GM18499 (cell line): ENCODE results near the gene RNF220.

Experiments used
- ATAC-seq: cut with Tn5 transposase; IDR thresholded peaks from one replicate; pipeline ENCODE4 v1.9.1; 2021; ENCODE audit warnings: moderate number of reproducible peaks; ENCODE audit not compliant: insufficient read depth, unreplicated experiment

The RNF220 gene

DNA sequence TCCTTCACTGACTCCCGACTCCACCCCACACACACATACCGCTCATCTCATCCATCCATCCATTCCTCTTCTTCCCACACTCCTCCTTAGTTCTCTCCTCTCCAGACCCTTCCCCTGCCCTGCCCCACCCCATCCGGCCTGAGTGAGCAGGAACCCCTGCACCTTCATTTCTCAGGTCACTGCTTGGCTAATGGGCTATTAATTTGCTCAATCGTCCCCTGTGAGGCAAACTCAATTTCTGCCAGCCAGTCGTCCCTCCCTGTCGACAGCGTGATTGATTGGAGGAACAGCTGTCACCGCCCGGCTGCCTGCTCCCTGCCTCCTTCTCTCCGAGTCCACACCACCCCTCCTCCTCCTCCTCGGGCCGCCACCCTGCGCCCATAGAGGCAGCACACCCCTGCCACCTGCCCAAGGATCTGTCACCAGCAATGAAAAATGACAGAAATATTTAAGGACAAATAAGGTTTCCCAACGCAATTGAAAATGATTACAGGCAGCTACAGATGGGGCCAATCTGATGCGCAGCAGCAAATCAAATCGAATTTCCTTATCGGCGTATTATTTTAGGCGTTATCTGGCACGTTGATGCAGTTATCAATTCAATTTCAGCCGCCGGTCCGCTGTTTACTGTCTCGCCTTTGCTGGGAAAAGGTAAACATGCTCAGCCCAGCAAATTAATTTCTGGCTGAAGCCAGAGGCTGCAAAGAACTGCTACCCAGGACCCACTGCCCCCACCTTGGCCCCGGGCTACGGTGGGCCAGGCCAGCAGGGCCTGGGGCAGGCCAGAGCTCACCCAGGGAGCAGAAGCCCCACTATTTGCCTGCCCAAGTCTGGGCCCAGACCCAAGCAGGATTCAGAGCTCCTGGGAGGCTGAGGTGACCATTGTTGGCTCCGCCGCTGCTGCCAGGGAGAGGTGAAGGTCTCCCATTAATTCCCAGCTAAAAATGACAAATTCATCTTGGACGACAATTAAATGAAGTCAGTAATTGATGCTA lies 197.9 kb downstream of the RNF220 start:
- ATAC-seq: no peak

DNA sequence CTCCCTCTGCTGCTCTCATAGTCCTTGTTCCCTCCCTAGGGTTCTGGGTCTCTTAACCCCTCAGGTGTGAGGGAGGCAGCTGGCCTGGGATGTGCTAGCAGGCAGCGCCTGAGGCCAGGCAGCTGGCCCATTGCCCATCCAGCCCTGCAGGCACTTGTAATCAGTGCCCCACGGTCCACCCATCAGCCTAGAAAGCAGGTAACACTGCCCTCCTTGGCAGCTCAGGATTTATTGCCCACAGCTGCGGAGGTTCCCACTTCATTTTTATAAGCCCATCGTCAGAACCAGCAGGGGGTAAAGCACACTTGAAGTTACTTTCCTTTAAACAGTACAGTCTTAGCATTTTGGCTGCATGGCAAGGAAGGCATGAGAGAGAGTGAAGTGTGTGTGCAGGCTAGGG lies 198.7 kb downstream of the RNF220 start:
- no peak for ATAC-seq

DNA sequence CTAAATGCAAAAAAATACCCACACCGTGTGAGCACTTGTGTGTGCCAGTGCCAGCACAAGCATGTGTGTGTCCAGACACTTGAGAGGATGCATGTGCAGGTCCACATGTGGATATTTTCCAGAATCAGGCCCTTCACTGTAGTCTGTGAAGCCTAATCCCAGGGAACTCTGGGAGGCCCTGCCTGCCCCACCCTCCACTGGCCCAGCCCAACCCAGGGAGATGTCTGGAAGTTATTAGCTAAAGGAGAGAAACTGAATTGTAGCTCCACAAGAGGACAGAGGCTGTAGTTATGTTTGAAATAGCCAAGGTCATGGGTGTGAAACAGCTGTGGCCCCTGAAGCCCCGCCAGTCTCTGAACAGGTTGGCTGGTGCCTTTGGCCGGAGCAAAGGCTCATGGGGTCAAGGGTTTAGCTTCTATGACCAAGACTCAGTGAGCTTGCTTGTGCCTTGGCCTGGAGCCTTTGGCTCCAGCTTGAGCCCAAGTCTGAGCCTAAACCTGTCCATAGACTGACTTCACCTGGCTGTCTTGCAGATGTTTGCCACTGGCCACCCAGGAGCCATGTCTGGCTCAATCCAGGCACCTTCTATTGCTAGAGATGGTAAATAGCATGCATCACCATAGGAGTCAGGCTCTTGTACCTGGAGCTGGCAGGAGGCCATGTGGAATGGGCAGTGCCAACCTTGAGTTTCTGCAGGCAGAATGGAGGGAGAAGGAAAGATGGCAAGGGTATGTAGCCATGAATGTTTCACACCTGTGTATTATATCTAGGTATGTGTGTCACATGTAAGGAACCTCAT lies 199.3 kb downstream of the RNF220 start:
- no peak for ATAC-seq

DNA sequence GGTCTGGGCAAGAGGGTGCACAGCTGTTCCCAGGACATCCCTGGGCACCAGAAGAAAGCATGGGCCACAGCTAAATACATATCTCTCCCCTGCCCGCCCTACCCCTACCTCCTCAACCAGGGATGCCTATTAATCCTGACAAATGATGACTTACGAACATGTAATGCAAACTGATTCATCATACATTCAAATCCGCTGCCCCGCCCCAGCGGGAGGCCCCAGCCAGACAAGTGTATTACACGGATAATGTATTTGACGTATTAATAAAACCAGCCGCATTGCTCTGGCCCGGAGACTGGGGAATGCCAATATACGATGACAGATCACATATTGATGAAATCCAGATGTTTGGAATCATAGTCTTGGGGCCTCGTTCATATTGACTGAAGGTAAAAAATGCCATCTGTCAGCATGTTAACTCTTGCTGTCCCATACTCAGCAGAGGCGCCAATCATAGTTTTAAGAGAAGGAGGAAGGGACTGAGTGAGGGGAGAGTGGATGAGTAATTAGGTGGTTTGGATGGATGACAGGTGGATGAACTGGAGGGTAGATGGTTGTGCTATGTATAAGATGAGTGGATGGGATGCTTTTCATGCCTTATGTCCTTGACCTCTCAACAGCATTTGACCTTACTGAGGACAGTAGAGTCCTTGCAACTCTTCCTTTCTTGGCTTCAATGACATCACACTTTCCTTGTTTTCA lies 201.0 kb downstream of the RNF220 start:
- no peak for ATAC-seq

DNA sequence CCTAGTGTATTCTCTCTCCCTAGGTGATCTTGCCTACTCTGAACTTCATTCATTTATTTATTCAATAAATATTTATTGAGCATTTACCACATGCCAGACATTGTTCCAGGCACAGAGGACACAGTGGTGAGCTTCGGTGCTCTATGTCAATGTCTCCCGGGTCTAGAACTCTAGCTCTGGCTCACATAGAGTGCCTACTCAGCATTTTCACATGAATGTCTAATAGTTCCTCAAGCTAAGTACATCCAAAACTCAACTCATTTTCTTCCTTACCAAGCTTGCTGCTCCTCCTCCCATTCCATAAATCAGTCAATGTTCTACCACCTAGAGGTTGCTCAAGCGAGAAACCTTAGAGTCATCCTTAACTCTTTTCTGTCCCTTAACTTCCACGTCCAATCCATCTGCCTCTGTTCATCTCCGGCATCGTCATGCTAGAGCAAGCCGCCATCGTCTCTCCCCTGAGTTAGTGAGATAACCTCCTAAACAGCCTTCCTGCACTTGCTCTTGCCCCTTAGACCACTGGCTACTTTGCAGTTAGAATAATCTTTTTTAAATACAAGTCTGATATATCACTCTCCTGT lies 201.7 kb downstream of the RNF220 start:
- no peak for ATAC-seq

DNA sequence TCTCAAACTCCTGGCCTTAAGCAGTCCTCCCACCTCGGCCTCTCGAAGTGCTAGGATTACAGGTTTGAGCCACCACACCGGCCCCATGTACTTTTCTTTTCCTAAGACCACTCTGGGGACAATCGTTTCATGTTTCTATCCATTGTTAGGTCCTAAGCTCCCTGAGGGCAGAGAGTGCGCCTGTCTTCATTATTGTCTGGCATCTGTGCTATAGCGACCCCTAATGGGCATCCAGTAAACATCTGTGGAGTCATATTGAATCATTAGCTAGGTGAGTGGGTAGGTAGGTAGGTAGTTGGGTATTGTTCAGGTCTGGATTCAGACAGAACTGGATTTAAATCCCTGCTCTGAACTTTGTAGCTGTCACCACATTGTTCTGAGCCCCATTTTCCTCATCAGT lies 203.1 kb downstream of the RNF220 start:
- no peak for ATAC-seq

DNA sequence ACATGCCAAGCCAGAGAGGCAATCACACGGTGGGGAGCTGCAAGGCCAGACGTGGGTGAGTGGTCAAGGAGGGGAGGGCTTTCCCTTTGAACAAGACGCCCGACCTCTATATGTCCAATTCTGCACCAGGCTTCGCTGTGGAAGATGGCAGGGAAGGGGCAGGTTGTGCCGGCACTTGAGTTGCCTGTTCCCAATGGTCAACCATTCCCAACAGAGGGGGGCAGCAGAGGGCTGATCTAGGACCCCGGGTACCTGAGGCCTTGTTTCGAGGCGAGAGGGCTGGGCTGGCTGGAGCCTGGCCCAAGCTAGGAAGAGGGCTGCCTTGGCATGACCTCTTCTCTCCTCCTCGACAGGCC lies 204.3 kb downstream of the RNF220 start:
- no peak for ATAC-seq

DNA sequence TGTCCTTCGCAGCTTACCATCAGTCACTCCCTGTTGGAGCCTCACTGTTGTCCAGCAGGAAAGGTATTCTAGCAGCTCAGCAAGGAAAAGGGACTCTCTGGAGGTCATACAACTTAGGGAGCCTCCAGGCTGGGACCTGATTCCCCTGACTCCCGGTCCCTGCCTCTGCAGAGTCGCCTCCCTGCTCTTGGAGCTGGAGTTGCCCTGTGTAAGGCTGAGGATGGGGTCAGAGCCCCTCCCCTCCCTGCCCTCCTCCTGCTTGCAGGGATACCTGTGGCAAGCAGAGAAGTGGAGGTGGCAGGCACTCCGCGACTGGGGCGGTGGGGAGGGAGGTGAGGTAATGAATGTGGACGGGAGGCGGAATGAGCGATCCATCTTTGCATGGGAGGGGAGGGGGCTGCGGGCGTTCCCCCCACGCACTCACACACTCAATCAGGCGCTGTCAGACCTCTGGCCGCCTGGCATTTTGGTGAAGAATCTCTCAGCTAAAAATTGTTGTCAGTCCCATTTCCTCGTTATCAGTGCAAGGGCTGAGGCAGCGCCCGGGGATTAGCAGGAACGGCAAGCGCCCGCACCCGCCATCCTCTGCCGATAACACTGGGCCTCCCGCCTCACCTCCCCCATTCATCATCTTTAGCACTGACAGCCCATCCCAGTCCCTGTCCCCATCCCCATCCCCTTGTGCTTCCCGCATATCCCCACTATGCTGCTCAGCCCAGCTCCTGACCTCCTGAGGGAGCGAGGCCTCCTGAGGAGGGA lies 204.9 kb downstream of the RNF220 start:
- no peak for ATAC-seq

DNA sequence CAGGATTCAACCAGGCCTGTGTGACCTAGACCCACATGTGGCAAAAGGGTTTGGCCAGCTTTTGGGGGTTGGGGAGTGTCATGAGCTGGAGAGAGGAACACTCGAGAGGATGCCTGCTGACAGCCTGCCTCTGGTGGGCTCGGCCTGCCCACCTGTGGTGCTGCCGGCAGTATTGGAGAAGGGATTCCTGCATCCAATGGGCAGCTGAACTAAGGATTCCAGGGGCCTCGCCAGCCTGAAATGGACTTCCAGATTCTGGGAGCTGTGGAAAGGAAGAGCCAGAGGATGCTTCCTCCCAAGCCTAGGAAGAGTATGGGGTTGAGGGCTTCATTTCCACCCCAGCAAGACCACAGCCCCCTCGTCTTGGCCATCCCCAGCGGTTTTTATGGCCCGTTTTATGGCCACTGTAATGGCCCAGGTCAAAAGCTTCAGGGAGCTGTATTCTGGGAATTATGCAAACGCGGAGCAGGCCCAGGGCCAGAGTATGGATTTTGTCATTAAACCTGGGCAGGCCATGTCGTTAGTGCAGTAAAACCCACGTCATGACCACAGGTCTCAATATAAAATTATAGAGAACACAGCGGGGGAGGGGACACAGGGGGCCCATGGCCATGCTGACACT lies 205.6 kb downstream of the RNF220 start:
- no peak for ATAC-seq

DNA sequence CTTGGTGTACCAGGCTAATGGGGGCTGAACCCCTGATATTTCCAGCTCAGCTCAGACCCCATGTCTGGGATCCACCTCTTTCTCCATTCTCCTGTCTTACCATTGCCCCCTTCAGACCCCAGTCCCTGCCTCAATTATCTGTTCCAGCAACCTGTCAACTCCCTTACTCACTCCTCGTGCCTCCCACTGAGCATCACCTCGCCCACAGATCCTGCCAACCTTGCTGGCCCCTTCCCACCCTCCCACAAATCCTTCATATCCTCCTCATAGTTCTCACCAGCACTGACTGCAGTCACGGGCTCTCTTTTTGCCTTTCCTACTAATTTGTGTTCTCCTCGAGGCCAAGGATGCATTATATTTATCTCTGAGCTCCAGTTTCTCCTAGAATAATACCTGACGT lies 206.4 kb downstream of the RNF220 start:
- ATAC-seq: no peak

DNA sequence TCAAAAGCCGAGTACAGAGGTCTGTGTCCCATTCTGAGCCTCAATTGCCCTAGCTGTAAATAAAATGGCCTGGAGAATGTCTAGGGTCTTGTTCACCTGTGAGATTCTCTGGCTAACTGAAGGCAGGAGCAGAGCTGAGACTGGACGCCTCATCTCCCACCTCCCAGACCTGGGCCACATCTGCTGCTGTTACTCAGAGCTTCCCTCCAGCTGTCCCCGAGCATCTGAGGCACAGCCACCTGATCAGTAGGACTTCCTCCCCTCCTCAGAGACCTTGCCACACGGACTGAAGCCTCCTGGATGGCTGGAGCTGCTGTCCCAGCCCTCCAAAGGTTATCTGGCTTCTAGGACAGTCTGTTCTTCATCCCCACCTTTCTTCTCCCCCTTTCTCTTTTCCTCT lies 206.8 kb downstream of the RNF220 start:
- no peak for ATAC-seq

DNA sequence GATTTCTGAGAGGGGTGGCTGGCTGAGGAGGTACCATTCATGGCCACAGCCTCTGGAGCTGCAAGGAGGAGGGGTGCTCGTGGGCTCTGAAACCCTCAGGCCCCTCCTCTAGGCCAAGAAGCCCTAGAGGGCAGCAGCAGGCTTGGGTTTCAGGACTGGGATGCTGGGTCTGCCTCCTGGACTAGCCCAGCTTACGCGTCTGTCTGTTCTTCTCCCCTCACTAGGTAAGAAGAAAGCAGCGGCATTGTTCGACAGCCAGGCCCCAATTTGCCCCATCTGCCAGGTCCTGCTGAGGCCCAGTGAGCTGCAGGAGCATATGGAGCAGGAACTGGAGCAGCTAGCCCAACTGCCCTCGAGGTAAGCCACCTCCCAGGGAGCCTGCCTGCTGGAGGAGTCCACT lies 208.9 kb downstream of the RNF220 start:
- ATAC-seq: no peak

DNA sequence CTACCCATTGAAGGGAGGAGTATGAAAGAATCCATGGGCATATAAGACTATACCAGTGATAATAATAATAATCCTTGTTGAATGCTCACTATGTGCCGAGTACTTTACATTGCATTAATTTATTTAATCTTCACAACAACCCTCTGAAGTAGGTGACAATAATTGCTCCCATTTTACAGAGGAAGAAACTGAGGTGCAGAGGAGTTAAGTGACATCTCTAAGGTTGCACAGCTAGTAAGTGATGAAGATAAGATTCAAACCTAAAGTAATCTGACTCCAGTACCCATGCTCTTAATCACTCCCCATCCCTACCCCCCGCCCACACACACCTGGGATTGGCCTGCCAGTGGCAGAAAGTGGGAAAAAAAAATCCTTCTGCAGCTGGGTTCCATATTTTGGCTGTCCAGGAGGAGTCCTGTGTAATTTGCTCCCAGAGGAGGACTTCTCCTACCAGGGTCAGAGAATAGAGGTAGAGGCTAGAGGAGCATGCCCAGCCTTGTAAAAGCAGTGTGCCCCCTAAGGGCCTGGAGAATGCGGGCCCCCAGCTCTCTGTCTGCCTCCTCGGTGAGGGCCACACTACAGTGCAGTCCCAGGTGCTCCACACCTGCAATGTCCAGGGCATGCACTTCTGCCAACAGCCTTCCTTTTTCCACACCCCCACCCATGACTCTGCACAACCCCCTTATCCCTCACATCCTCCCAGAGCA lies 211.4 kb downstream of the RNF220 start:
- no peak for ATAC-seq

DNA sequence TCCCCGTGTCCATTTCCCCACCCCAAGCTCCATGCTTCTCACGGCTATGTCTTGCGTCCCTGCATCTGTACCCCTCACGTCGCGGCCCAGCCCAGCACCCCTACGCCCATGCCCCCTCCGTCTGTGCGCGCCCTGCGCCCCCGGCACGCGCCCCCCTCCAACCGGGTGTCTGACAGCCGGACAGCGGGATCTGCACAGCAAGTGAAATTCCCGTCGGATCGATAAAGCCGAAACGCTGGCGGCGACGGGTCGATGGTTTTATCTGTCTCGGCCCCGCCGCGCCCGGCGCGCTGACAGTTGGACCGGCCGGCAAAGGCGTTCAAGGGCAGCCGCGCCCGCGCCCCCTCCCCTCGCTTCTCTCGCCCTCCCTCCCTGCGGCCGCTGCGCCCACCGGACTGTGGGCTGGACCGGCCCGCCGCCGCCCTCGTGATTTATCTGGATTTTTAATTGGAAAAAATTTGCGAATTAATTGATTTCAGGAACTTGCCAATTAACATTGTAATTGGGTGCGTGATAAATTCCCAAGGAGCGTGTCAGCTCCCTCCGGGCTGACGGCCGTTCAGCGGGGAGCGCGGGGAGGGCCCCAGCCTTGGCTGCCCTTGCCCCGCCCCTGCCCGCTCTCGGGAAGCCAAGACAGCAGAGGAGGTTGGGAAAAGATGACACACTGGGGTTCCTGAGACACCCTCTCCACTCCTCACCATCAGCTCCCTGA lies 212.1 kb downstream of the RNF220 start:
- no peak for ATAC-seq

DNA sequence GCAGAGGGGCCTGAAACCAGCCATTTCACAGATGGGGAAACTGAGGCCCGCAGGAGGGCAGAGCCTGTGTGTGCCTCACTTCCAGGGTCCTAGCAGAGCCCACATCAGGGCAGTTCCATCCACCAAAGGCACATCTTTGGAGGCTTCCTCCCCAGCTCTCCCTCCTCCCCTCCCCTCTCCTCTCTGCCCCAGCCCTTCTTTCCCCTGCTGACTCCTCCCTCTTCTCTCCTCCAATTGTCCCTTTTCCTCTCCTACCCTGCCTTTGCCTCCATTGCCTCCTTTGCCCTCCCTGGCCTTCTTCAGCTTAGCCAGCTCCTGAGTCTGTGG lies 212.6 kb downstream of the RNF220 start:
- ATAC-seq: no peak

DNA sequence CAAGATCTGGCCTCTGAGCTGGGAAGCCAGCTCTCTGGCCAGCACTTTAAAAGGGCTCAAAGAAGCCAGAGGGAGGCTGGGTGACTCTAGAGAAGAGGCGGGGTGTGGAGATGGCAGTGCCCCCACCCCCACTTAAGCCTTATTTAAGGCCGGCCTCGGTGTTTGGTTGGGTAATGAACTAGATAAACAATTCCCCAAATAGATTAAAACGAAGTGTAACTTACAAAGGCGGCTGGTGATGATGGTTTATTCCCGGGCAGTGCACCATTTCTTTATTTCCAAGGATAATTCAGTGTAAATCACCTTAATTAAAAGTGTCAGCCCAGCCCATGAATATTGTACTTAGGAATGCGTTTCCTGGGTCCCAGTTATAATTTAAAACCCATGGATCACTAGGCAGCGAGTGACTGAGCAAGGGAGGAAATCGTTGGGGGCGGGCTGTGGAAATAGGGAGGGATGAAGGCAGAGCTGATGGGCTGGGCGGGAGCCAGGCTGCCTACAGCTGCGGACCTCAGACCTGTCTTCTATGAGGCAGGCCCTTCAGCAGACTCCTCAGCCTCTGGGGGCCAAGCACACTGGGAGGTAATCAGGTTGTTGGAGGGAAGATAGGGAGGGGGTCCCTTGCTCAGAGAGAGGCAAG lies 214.3 kb downstream of the RNF220 start:
- no peak for ATAC-seq

DNA sequence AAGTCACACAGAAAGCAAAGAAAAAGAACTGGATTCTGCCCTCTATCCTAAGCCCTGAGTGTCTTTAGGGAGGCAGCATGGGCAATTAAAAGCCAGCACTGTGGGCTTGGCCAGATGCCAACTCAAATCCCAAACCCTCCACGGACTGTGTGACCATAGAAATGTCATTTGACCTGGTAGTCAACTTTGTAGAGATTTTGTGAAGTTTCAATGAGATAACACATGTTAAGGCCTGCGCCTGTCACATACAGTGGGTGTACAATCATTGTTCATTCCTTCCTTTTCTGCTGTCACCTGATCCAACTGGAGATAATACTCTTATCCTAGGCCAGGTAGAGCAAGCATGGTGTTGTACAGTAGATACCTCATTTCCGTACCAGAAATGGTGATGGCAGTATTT lies 215.0 kb downstream of the RNF220 start:
- no peak for ATAC-seq

DNA sequence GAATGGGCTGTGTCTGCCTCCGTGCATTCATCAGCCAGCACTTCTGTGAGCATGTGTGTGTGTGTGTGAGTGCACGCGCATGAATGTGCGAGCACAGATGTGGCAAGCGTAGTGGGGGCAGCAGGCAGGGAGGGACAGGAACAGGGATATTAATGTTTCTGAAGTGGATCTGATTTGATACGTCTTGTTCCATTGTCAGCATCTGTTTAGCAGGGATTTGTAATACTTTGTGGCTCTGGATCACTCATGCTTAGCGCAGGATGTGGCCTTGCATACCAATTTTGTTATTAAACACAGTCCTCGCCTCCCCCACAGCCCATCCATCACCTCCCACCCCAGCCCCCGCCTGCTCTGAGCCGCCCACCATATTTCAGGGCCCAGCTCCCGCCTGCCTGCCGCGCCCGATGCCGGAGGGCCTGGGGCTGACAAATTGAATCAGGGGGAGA lies 216.8 kb downstream of the RNF220 start:
- no peak for ATAC-seq
